Adrenal gland (tissue), 5 donors: ENCODE results near the gene CHN2.
"Not testable (repeated sequence)": the region's sequence is repeated elsewhere in the genome, so short reads cannot be mapped to it uniquely, and the experiment has no call there.

Experiments used
- POLR2A ChIP-seq, 2 donors: fragments of 450-650 bp; IDR thresholded peaks; one replicate each; pipeline ENCODE4 v1.6.1; 2017; ENCODE audit warnings: antibody characterized with exemption in 2 of 2, mild to moderate bottlenecking in 2 of 2, moderate library complexity in 1 of 2
- TF ChIP-seq, protein P1 (sequence below), 6 experiments: fragments of 450-650 bp in 4 of 6; fragments of 200-600 bp in 2 of 6; sonication (generic) in 1 of 6; IDR thresholded peaks; 1 replicate in 5 of 6; 2 replicates in 1 of 6; pipeline versions ENCODE4 v1.5.1 to v1.8.0; 2016 to 2021; ENCODE audit warnings: antibody characterized with exemption in 6 of 6, mild to moderate bottlenecking in 2 of 6, moderate library complexity in 1 of 6
- donor health status: DM: no; HTN: no; CAD: no.

DNA sequence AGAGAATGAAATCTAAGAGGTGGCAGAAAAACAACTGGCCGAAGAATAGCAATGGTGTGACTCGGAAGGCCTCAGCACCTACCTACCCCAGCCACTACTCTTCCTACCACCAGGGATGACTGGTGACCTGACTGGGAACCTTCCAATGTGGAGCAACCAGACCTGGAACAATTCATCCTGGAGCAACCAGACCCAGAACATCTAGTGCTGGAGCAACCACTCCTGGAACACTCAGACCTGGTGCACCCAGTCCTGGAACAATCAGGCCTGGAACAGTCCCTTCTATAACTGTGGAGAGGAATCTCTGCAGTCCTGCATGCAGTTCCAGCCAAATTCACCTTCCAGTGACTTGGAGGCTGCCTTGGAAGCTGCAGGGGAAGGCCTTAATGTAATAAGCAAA, 18.2 kb downstream of the CHN2 start:
- TF ChIP-seq, protein P1, sequence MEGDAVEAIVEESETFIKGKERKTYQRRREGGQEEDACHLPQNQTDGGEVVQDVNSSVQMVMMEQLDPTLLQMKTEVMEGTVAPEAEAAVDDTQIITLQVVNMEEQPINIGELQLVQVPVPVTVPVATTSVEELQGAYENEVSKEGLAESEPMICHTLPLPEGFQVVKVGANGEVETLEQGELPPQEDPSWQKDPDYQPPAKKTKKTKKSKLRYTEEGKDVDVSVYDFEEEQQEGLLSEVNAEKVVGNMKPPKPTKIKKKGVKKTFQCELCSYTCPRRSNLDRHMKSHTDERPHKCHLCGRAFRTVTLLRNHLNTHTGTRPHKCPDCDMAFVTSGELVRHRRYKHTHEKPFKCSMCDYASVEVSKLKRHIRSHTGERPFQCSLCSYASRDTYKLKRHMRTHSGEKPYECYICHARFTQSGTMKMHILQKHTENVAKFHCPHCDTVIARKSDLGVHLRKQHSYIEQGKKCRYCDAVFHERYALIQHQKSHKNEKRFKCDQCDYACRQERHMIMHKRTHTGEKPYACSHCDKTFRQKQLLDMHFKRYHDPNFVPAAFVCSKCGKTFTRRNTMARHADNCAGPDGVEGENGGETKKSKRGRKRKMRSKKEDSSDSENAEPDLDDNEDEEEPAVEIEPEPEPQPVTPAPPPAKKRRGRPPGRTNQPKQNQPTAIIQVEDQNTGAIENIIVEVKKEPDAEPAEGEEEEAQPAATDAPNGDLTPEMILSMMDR (IDR thresholded peaks at IDR 0.05): not testable (repeated sequence)
- TF ChIP-seq POLR2A (IDR thresholded peaks at IDR 0.05): not testable (repeated sequence)
